Astrocyte of the cerebellum (primary cell): ENCODE measurements around the gene FGF5.
"Not testable (repeated sequence)": the region's sequence is repeated elsewhere in the genome, so short reads cannot be mapped to it uniquely, and the experiment has no call there.

ENCODE experiments used
- DNase-seq: peaks from one replicate; pipeline ENCODE4 v3.0.0-alpha.2; 2011; ENCODE audit warnings: low read depth
- H3K4me3 ChIP-seq: 2 replicates; pipeline ENCODE4 v1.5.1; 2011; ENCODE audit warnings: mild to moderate bottlenecking, low read depth, low read length, moderate library complexity
- CTCF ChIP-seq: IDR thresholded peaks from 2 replicates; pipeline ENCODE4 v1.5.1; 2012; ENCODE audit warnings: low read length, low read depth, moderate library complexity, mild to moderate bottlenecking; ENCODE audit errors: missing control alignments
- in situ Hi-C: cut with HindIII; loops from 2 replicates; pipeline ENCODE4 v1.10.0; 2017; ENCODE audit warnings: low sequenced_read_pairs

FGF5 gene

GRCh38 chr4:80307774-80308465, 41.5 kb downstream of the FGF5 start:
- H3K4me3 ChIP-seq, result no peak overlapping the region
- in situ Hi-C loops, result no loop called here
- no peak for DNase-seq
- no peak for TF ChIP-seq CTCF

GRCh38 chr4:80308466-80308822, 42.0 kb downstream of the FGF5 start:
- in situ Hi-C loops, result no loop called here
- H3K4me3 ChIP-seq, result no peak overlapping the region
- TF ChIP-seq CTCF, result no peak
- no peak for DNase-seq

GRCh38 chr4:80309294-80310004, 43.0 kb downstream of the FGF5 start:
- H3K4me3 ChIP-seq, result no peak overlapping the region
- no peak for TF ChIP-seq CTCF
- in situ Hi-C loops, result no loop called here
- peak; percentile 77 for DNase-seq

GRCh38 chr4:80311130-80311529, 44.7 kb downstream of the FGF5 start:
- TF ChIP-seq CTCF, result no peak
- DNase-seq, result no peak
- in situ Hi-C loops, result no loop called here

GRCh38 chr4:80312124-80312523, 45.7 kb downstream of the FGF5 start:
- in situ Hi-C loops, result no loop called here
- no peak overlapping the region for H3K4me3 ChIP-seq
- DNase-seq, result no peak
- TF ChIP-seq CTCF, result no peak

More at GRCh38 chr4:80311130-80311529, 44.7 kb downstream of the FGF5 start:
- no peak overlapping the region for H3K4me3 ChIP-seq

GRCh38 chr4:80313627-80314026, 47.2 kb downstream of the FGF5 start:
- no peak overlapping the region for H3K4me3 ChIP-seq
- no peak for TF ChIP-seq CTCF
- no peak for DNase-seq
- in situ Hi-C loops, result no loop called here

- in situ Hi-C loops, H3K4me3 ChIP-seq, DNase-seq: not testable (repeated sequence)
Observed at GRCh38 chr4:80315848-80316247, 49.4 kb downstream of the FGF5 start.
